ENCODE data around the gene ZNF385C.

The ZNF385C gene

DNA sequence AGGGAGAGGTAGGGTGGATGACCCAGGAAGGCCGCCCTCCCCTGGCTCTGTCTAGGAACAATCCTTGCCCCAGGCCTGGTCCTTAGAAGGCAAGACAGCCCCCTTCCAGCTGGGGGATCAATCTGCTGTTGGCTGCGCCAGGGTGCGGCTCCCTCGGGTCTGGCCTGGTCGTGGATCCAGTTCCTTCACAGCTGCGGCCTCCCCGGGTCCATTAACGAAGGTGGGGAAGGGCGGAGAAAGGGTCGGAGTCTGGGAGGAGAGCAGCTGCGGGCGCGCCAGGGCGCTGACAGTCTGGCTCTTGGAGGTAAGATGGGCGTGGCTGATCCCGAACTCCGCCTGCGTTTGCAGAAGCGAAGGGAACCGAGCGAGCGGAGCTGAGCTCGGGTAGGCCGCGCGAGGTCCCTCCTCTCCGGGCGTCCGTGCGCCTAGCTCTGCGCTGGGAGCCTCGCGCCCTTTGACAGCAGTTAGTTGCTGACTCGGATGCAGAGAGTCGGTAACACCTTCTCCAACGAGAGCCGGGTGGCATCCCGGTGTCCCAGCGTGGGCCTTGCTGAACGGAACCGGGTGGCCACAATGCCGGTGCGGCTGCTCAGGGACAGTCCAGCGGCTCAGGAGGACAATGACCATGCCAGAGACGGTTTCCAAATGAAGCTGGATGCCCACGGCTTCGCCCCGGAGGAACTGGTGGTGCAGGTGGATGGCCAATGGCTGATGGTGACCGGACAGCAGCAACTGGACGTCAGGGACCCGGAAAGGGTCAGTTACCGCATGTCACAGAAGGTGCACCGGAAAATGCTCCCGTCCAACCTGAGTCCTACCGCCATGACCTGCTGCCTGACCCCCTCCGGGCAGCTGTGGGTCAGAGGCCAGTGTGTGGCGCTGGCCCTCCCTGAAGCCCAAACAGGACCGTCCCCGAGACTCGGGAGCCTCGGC, 24.4 kb upstream of the ZNF385C start, which contains the start of gene HSPB9:
HSPB9 (plus strand) TSS at position 434 of the 933 bp plus-strand sequence; CDS start at position 481, 47 bp downstream.
- 49% methylated on average over 61 of the region's 61 CpGs for WGBS
- H3K9me3 ChIP-seq (ENCODE audit: insufficient read depth, low read depth, low read length): no peaks in the 10 kb centered on the region
- H3K4me1 ChIP-seq (ENCODE audit: insufficient read depth, low read length): peaks cover 4% of the 10 kb centered on the region; the same call in 1 of the 2 replicates
- H3K4me3 ChIP-seq (ENCODE audit: low read length): peak within 1 kb of the TSS; percentile 33
- no peak within 1 kb of the TSS for H3K9ac ChIP-seq (ENCODE audit: low read depth, low read length)
- no peak within 1 kb of the TSS for H3K27ac ChIP-seq (ENCODE audit: low read depth, low read length)
- H3K27me3 ChIP-seq (ENCODE audit: insufficient read depth, low read length): no peaks in the 10 kb centered on the region
- peaks cover 45% of the 10 kb centered on the region for H3K36me3 ChIP-seq (ENCODE audit: insufficient read depth, low read length)

DNA sequence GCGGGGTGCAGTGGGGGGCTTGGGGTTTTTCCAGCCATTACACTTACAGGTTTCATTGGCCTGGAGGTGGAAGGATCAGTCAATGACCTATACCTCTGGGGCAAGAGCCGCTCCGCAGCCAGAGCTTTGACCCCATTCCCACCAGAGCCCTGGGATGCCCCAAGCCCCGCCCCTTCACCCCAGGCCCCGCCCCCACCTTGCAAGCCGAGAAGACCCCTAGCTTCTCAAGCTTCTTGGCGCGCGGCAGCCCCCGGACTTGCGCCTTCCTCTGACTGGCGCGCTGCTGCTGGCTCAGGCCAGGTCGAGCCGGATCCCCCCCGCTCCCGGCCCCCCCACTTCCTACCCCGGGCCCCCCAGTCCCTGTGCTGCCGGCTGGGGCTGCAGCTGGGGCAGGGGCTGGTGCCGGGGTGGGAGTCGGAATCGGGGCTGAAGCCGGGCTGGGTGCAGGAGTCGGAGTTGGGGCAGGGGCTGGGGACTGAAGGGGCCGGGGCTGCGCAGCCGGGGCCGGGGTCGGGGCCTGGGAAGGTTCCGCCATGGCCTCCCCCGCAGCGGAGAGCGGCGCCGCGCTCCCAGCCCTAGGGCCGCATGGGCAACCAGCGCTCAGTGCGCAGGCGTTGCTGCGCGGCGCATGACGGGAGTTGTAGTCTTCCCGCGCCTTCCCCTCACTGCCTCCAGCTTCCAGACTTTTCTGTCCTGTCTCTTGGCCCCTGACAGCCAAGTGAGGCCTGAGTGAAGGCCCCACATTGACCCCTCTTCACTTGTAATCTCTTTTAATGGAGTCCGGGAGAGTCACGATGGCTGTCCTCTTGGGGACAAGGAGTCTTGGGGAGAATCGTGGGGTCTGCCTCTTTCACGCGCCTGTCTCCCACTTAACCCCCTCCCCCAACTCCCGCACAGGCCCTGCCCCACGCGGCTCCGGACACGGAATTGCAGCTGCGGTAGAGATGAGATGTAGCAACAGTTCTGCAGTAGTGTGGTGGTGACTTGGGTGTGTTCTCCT, 22.8 kb upstream of the ZNF385C start, which contains the start of gene KAT2A:
KAT2A (minus strand) TSS at position 598 of the 1,000 bp plus-strand sequence; CDS start at position 535, 63 bp downstream.
- Histone ChIP-seq H3K27me3 (ENCODE audit: insufficient read depth, low read length) (no peaks in the 10 kb centered on the region), H3K4me1 (ENCODE audit: insufficient read depth, low read length) (peaks cover 4% of the 10 kb centered on the region; the same call in 1 of the 2 replicates), H3K27ac (ENCODE audit: low read depth, low read length) (peak within 1 kb of the TSS; percentile 83), H3K4me3 (ENCODE audit: low read length) (peak within 1 kb of the TSS; percentile 48), H3K36me3 (ENCODE audit: insufficient read depth, low read length) (peaks cover 45% of the 10 kb centered on the region), H3K9me3 (ENCODE audit: insufficient read depth, low read depth, low read length) (no peaks in the 10 kb centered on the region), H3K9ac (ENCODE audit: low read depth, low read length) (peak within 1 kb of the TSS; percentile 61; the same call in 1 of the 2 replicates)
- WGBS: 10% methylated on average over 48 of the region's 57 CpGs

DNA sequence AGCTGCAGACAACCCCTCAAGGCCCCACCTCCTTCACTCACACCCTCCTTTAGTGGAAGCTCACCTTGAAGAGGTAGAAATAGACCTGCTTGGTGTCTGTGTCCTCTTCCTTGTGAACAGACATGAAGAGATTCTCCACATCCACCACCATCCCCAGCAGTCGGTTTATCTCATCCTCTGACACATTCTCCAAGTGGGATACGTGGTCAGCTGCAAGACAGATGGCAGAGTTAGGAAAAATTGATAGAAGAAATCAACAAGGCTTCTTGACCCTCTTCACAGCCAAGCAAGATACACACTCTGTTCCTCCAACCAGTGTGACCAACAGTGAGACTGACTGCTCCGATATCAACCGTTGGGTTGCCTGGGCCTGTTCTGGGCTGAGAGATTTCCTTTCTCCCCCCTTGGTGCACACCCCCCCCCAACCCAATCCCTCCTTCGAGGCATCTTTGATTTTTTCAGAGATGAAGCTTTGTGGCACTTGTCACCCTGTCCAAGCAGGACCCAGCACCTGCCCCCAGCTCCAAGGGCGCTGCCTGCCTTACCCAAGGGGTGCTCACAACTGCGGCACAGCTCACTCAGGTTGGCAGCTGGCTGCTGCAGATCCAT, 22.0 kb upstream of the ZNF385C start:
- Histone ChIP-seq H3K4me3 (ENCODE audit: low read length) (peak overlapping the region; percentile 48), H3K27ac (ENCODE audit: low read depth, low read length) (no peak overlapping the region), H3K27me3 (ENCODE audit: insufficient read depth, low read length) (no peaks in the 10 kb centered on the region), H3K36me3 (ENCODE audit: insufficient read depth, low read length) (peaks cover 44% of the 10 kb centered on the region), H3K9me3 (ENCODE audit: insufficient read depth, low read depth, low read length) (no peaks in the 10 kb centered on the region), H3K4me1 (ENCODE audit: insufficient read depth, low read length) (peaks cover 4% of the 10 kb centered on the region; the same call in 1 of the 2 replicates), H3K9ac (ENCODE audit: low read depth, low read length) (no peak overlapping the region)
- 85% methylated on average over 7 of the region's 7 CpGs for WGBS

DNA sequence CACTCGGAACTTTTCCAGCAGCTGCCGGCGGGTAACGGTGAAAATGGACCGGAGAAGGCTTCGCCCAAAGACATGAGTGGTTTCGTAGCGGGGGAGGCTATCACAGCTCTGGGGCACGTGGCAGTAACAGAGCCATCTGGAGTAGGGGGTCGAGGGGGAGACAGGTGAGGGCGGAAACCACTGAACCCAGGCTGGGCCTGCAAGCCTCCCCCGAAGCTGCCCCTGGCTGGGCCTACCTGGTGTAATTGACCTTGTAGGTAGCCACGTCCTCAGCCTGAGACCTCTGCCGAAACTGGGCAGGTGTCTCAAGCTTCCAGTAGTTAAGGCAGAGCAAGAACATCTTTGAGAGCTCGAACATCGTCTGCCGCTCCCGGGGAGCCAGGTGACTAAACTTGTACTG, 21.0 kb upstream of the ZNF385C start:
- Histone ChIP-seq H3K36me3 (ENCODE audit: insufficient read depth, low read length) (peaks cover 44% of the 10 kb centered on the region), H3K9ac (ENCODE audit: low read depth, low read length) (no peak overlapping the region), H3K27ac (ENCODE audit: low read depth, low read length) (no peak overlapping the region), H3K4me3 (ENCODE audit: low read length) (no peak overlapping the region), H3K9me3 (ENCODE audit: insufficient read depth, low read depth, low read length) (no peaks in the 10 kb centered on the region), H3K27me3 (ENCODE audit: insufficient read depth, low read length) (no peaks in the 10 kb centered on the region), H3K4me1 (ENCODE audit: insufficient read depth, low read length) (peaks cover 4% of the 10 kb centered on the region; the same call in 1 of the 2 replicates)
- WGBS: 95% methylated on average over 18 of the region's 18 CpGs

DNA sequence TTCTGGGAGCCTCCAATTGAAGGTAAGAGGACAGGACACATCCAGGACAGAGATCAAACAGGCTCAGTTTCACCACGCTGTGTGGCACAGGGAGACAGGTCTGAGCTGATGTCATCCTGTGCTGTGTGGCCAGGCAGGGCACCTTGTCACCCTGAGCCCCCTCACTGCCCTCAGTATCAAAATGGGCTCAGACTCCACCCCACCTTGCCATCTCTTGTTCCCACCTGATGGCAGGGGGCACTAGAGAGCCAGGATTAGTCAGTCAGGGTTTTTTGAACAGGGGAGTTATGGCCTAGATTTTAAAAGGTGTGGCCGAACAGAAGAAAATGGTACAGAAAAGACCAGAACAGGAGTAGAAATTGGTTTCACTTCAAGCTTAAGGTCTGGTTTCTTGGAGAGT, 20.3 kb upstream of the ZNF385C start:
- Histone ChIP-seq H3K9ac (ENCODE audit: low read depth, low read length) (no peak overlapping the region), H3K4me1 (ENCODE audit: insufficient read depth, low read length) (peaks cover 4% of the 10 kb centered on the region; the same call in 1 of the 2 replicates), H3K27ac (ENCODE audit: low read depth, low read length) (no peak overlapping the region), H3K36me3 (ENCODE audit: insufficient read depth, low read length) (peaks cover 48% of the 10 kb centered on the region), H3K9me3 (ENCODE audit: insufficient read depth, low read depth, low read length) (no peaks in the 10 kb centered on the region), H3K4me3 (ENCODE audit: low read length) (no peak overlapping the region), H3K27me3 (ENCODE audit: insufficient read depth, low read length) (no peaks in the 10 kb centered on the region)
- WGBS: 81% methylated on average over 2 of the region's 2 CpGs

DNA sequence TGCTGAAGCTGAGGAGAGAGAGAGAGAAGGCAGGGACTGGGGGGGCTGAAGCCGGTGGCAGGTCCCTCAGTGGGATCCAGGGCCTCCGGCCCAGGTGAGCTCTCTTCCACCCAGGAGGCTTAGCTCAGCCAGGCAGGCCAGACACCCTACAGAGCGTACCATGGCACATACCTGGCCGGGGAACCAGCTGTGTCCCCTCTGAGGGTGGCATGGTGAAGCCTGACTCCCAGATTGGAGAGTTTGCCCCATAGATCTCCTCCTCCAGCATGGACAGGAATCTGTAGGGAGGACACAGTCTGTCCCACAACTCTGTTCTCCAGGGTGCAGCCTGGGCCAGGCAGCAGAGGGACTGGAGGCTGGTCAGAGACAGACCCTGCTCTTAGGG, 19.8 kb upstream of the ZNF385C start:
- 95% methylated on average over 4 of the region's 4 CpGs for whole genome bisulfite sequencing
- H3K4me3 ChIP-seq (ENCODE audit: low read length): no peak overlapping the region
- H3K27ac ChIP-seq (ENCODE audit: low read depth, low read length): no peak overlapping the region
- no peak overlapping the region for H3K9ac ChIP-seq (ENCODE audit: low read depth, low read length)
- H3K4me1 ChIP-seq (ENCODE audit: insufficient read depth, low read length): peaks cover 2% of the 10 kb centered on the region; the same call in 1 of the 2 replicates
- peaks cover 53% of the 10 kb centered on the region for H3K36me3 ChIP-seq (ENCODE audit: insufficient read depth, low read length)
- no peaks in the 10 kb centered on the region for H3K27me3 ChIP-seq (ENCODE audit: insufficient read depth, low read length)
- no peaks in the 10 kb centered on the region for H3K9me3 ChIP-seq (ENCODE audit: insufficient read depth, low read depth, low read length)

DNA sequence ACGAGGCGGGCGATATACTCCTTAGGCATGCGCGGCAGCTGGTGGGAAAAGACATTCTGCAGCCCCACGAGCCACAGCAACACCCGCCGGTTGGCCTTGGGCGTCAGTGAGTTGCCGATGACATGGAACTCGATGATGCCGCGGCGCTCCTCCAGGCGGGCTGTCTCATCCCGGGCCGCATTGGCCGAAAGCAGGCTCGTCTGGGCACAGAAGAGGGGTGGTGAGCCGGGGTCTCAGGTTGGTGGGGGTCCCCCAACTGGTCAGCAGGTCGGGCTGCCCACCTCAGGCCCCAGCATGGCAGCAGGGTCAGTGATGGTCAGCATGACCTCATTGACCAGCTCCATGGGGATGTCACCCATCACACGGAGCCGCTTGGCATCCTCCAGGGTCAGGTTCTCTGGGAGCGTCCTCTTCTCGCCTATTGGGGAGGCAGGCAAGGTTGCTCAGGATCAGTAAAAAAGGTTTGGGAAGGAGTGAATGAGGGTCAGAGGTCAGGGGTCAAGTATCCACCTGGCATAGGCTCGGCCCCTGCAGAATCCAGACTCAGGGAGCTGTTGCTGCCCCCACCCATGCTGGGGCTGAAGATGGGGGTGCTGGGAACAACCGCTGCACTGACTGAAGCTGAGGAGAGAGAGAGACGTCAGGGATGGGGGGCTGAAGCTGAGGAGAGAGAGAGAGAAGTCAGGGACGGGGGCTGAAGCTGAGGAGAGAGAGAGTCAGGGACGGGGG, 19.3 kb upstream of the ZNF385C start:
- no peak overlapping the region for H3K4me3 ChIP-seq (ENCODE audit: low read length)
- H3K9me3 ChIP-seq (ENCODE audit: insufficient read depth, low read depth, low read length): no peaks in the 10 kb centered on the region
- H3K27me3 ChIP-seq (ENCODE audit: insufficient read depth, low read length): no peaks in the 10 kb centered on the region
- H3K9ac ChIP-seq (ENCODE audit: low read depth, low read length): no peak overlapping the region
- 92% methylated on average over 30 of the region's 30 CpGs for WGBS
- peaks cover 53% of the 10 kb centered on the region for H3K36me3 ChIP-seq (ENCODE audit: insufficient read depth, low read length)
- H3K27ac ChIP-seq (ENCODE audit: low read depth, low read length): no peak overlapping the region
- no peaks in the 10 kb centered on the region for H3K4me1 ChIP-seq (ENCODE audit: insufficient read depth, low read length)

DNA sequence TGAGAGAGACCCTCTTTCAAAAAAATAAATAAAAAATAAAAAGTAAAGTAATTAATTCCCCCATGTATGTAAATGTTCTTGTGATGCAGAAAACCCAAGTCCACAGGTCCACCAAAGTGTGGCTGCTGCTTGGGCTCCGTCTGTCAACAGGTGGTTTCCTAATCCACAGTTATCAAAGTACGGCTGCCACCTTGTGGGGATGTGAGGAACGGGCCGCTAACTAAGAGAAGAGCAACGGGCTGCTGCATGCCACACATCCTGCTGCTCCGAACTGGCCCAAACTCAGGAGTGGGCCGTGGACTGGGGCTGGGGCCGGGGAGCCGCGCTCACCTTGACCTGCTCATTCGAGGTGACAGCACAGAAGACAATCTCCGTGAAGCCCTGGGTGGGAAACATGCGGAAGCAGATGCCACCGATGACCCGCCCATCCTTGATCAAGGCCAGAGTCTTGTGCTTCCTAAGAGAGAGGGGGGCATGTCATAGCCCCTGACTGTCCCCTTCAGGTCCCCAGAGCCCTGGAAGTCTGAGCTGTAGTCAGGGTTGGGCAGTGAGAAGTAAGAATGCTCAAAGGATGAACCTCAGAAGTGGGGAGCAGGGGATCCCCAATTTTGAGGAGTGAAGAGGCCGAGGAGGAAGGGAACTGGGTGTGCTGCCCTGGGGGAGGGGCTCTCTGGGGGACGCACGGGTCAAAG, 18.6 kb upstream of the ZNF385C start:
- no peak overlapping the region for H3K27ac ChIP-seq (ENCODE audit: low read depth, low read length)
- no peak overlapping the region for H3K9ac ChIP-seq (ENCODE audit: low read depth, low read length)
- H3K4me1 ChIP-seq (ENCODE audit: insufficient read depth, low read length): no peaks in the 10 kb centered on the region
- 59% methylated on average over 18 of the region's 18 CpGs for WGBS
- H3K36me3 ChIP-seq (ENCODE audit: insufficient read depth, low read length): peaks cover 53% of the 10 kb centered on the region
- no peak overlapping the region for H3K4me3 ChIP-seq (ENCODE audit: low read length)
- no peaks in the 10 kb centered on the region for H3K27me3 ChIP-seq (ENCODE audit: insufficient read depth, low read length)
- no peaks in the 10 kb centered on the region for H3K9me3 ChIP-seq (ENCODE audit: insufficient read depth, low read depth, low read length)

DNA sequence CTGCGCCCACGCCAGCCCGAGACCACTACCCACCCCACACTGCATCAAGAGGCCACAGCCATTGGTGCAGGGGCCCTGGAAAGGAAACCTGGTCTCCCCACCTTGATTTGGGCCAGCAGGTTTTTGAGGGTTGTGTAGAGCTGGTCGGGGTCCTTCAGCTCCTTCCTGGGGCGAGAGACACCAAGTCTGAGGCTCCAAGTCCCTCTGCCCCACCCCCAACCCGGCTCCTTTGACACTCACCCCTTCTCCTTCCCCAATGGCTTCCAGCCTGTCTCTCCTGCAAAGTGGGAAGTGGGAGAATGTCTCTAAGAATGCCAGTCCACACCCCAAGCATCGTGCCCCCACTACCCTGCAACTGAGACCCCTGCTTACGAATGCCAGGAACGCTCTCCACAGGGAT, 15.8 kb upstream of the ZNF385C start:
- no peaks in the 10 kb centered on the region for H3K4me1 ChIP-seq (ENCODE audit: insufficient read depth, low read length)

More for the DNA sequence above, 15.8 kb upstream of the ZNF385C start:
- no peak overlapping the region for H3K9ac ChIP-seq (ENCODE audit: low read depth, low read length)
- no peaks in the 10 kb centered on the region for H3K27me3 ChIP-seq (ENCODE audit: insufficient read depth, low read length)
- H3K9me3 ChIP-seq (ENCODE audit: insufficient read depth, low read depth, low read length): no peaks in the 10 kb centered on the region
- no peak overlapping the region for H3K27ac ChIP-seq (ENCODE audit: low read depth, low read length)
- peaks cover 50% of the 10 kb centered on the region for H3K36me3 ChIP-seq (ENCODE audit: insufficient read depth, low read length)
- 95% methylated on average over 9 of the region's 9 CpGs for WGBS
- H3K4me3 ChIP-seq (ENCODE audit: low read length): no peak overlapping the region
